ENCODE results near the gene FAM20A. TPM values are rescaled to one million over a fixed set of nuclear protein-coding genes. Genes with fewer than 3 reads are reported as not detected.

The FAM20A gene
- total and polyA plus RNA-seq, 4 donors: 69.7 to 101 (median 79.0) TPM

DNA sequence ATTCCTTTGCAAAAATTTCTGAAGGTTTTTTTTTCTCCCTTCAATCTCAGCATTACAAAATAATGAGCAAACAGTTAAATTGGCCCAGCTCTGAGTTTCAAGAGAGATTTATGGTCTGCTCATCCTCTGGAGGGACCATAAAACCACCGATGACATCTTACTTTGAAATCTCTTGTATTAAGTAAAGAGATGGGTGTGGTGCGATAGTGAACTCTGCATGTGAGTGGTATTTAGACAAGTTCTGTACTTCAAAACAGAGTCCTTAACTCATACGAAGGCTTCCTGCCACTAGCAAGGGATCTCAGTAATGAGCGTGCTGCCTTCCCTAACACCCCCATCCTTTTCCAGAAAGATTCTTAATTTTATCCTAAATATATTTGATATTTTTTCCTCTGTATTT is 2.1 kb downstream of the FAM20A start:
- 50 to 65% methylated on average over 4 of the region's 4 CpGs for WGBS, 2 donors
- H3K27me3 ChIP-seq (ENCODE audit: control insufficient read depth in 3 of 3, insufficient read depth in 3 of 3, low read length in 2 of 3): peaks cover 0 to 33% (median 3%) of the 10 kb centered on the region in 3 donors
- no peak for ATAC-seq (ENCODE audit: insufficient read depth, low FRiP score)

DNA sequence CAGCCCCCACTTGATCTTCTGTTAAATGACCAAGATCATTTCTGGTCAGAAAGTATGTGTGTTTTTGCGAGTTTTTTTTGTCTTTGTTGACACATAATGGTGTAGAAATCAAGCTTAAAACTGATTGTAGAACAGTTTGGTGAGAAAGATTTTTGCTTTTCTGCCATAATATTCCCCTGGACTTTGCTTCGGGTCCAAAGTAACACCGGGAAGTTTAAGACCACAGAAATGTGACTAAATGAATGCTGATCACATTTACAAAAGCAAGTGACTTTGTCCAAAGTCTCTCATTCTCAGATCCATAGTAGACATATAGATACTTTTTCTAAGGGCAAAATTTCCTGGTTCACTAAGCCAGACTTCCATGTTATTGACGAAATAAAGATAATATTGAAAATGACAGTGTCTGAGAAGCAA is 2.6 kb downstream of the FAM20A start:
- Histone ChIP-seq H3K36me3 (ENCODE audit: control insufficient read depth in 4 of 4, insufficient read depth in 4 of 4, low read length in 4 of 4) (no peaks in the 10 kb centered on the region), H3K27me3 (ENCODE audit: control insufficient read depth in 3 of 3, insufficient read depth in 3 of 3, low read length in 2 of 3) (peaks cover 0 to 33% (median 3%) of the 10 kb centered on the region in 3 donors), H3K9ac (ENCODE audit: insufficient read depth in 1 of 2, low read length in 2 of 2) (no peak overlapping the region), H3K4me3 (no peak overlapping the region), H3K4me1 (ENCODE audit: control insufficient read depth in 5 of 5, insufficient read depth in 5 of 5, low read length in 5 of 5) (peaks cover under 1 to 14% (median 6%) of the 10 kb centered on the region in 5 donors), H3K27ac (ENCODE audit: low read depth in 1 of 2, low read length in 1 of 2) (no peak overlapping the region), H3K9me3 (ENCODE audit: control insufficient read depth in 4 of 4, insufficient read depth in 3 of 4, low read length in 3 of 4) (no peaks in the 10 kb centered on the region)
- TF ChIP-seq, protein P1, sequence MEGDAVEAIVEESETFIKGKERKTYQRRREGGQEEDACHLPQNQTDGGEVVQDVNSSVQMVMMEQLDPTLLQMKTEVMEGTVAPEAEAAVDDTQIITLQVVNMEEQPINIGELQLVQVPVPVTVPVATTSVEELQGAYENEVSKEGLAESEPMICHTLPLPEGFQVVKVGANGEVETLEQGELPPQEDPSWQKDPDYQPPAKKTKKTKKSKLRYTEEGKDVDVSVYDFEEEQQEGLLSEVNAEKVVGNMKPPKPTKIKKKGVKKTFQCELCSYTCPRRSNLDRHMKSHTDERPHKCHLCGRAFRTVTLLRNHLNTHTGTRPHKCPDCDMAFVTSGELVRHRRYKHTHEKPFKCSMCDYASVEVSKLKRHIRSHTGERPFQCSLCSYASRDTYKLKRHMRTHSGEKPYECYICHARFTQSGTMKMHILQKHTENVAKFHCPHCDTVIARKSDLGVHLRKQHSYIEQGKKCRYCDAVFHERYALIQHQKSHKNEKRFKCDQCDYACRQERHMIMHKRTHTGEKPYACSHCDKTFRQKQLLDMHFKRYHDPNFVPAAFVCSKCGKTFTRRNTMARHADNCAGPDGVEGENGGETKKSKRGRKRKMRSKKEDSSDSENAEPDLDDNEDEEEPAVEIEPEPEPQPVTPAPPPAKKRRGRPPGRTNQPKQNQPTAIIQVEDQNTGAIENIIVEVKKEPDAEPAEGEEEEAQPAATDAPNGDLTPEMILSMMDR (IDR thresholded peaks at IDR 0.05; ENCODE audit: control extremely low read depth, extremely low read depth): no peak
- ATAC-seq (ENCODE audit: insufficient read depth, low FRiP score) (no peak), DNase-seq (no peak)
- WGBS, 2 donors: 63 to 89% methylated on average over 4 of the region's 4 CpGs

More for the DNA sequence above, 2.1 kb downstream of the FAM20A start:
- TF ChIP-seq, protein P1 (IDR thresholded peaks at IDR 0.05; ENCODE audit: control extremely low read depth, extremely low read depth): no peak
- no peak for DNase-seq
- Histone ChIP-seq H3K27ac (ENCODE audit: low read depth in 1 of 2, low read length in 1 of 2) (no peak overlapping the region), H3K9me3 (ENCODE audit: control insufficient read depth in 4 of 4, insufficient read depth in 3 of 4, low read length in 3 of 4) (no peaks in the 10 kb centered on the region), H3K9ac (ENCODE audit: insufficient read depth in 1 of 2, low read length in 2 of 2) (no peak overlapping the region), H3K4me1 (ENCODE audit: control insufficient read depth in 5 of 5, insufficient read depth in 5 of 5, low read length in 5 of 5) (peaks cover 0 to 13% (median 5%) of the 10 kb centered on the region in 5 donors), H3K4me3 (no peak overlapping the region), H3K36me3 (ENCODE audit: control insufficient read depth in 4 of 4, insufficient read depth in 4 of 4, low read length in 4 of 4) (no peaks in the 10 kb centered on the region)

DNA sequence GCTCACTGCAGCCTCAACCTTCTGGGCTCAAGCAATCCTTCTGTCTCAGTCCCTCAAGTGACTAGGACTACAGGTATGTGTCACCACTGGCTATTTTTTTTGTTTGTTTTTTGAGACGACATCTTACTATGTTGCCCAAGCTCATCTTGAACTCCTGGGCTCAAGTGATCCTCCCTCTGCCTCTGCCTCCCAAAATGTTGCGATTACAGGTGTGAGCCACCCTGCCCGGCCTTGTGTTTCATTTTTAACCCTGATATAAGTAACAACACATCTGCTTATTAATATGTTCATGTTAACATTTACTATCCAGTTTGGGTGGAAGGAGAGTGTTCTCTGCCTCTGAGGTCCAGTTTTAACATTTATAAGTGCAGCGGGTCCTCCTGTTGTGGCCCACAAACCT is 3.1 kb downstream of the FAM20A start:
- H3K4me1 ChIP-seq (ENCODE audit: control insufficient read depth in 5 of 5, insufficient read depth in 5 of 5, low read length in 5 of 5): peaks cover 3 to 18% (median 6%) of the 10 kb centered on the region in 5 donors
- 77 to 91% methylated on average over 4 of the region's 4 CpGs for WGBS, 2 donors
- H3K27ac ChIP-seq (ENCODE audit: low read depth in 1 of 2, low read length in 1 of 2): no peak overlapping the region
- no peak for DNase-seq
- H3K4me3 ChIP-seq: no peak overlapping the region
- TF ChIP-seq, protein P1 (IDR thresholded peaks at IDR 0.05; ENCODE audit: control extremely low read depth, extremely low read depth): no peak
- H3K9me3 ChIP-seq (ENCODE audit: control insufficient read depth in 4 of 4, insufficient read depth in 3 of 4, low read length in 3 of 4): no peaks in the 10 kb centered on the region
- no peak overlapping the region for H3K9ac ChIP-seq (ENCODE audit: insufficient read depth in 1 of 2, low read length in 2 of 2)
- ATAC-seq (ENCODE audit: insufficient read depth, low FRiP score): no peak
- H3K27me3 ChIP-seq (ENCODE audit: control insufficient read depth in 3 of 3, insufficient read depth in 3 of 3, low read length in 2 of 3): peaks cover 0 to 33% (median 3%) of the 10 kb centered on the region in 3 donors
- no peaks in the 10 kb centered on the region for H3K36me3 ChIP-seq (ENCODE audit: control insufficient read depth in 4 of 4, insufficient read depth in 4 of 4, low read length in 4 of 4)

DNA sequence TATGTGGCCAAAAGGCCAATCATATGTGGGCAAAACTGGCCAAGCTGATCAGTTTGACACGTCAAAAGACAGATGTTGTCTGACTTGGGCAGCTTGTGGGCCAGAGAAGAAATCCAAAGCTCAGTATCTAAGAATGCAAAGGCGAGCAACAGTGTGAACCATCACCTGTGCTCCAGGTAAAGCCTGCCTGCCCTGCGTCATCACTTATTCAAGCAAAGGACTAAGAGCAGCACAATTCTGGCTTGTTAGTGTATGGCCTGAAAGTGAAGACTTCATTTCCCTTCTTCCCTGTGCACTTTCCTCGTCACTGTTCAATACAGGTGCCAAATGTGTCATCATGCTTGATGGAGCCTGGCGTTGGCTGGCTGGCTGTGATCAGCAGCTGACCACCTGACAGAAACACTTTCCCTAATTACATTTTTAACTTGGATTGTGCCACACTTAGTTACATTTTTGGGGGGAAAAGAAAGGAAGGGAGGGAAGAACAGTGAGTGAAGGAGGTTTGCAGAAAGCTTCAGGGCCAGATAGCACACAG is 4.7 kb downstream of the FAM20A start:
- TF ChIP-seq, protein P1 (IDR thresholded peaks at IDR 0.05; ENCODE audit: control extremely low read depth, extremely low read depth): no peak
- DNase-seq (no peak), ATAC-seq (ENCODE audit: insufficient read depth, low FRiP score) (no peak)
- no peak overlapping the region for H3K9ac ChIP-seq (ENCODE audit: insufficient read depth in 1 of 2, low read length in 2 of 2)
- peaks cover 0 to 17% (median 3%) of the 10 kb centered on the region in 3 donors for H3K27me3 ChIP-seq (ENCODE audit: control insufficient read depth in 3 of 3, insufficient read depth in 3 of 3, low read length in 2 of 3)
- no peak overlapping the region for H3K27ac ChIP-seq (ENCODE audit: low read depth in 1 of 2, low read length in 1 of 2)
- no peaks in the 10 kb centered on the region for H3K9me3 ChIP-seq (ENCODE audit: control insufficient read depth in 4 of 4, insufficient read depth in 3 of 4, low read length in 3 of 4)
- H3K4me3 ChIP-seq: no peak overlapping the region
- no peaks in the 10 kb centered on the region for H3K36me3 ChIP-seq (ENCODE audit: control insufficient read depth in 4 of 4, insufficient read depth in 4 of 4, low read length in 4 of 4)
- peaks cover 3 to 22% (median 6%) of the 10 kb centered on the region in 5 donors for H3K4me1 ChIP-seq (ENCODE audit: control insufficient read depth in 5 of 5, insufficient read depth in 5 of 5, low read length in 5 of 5)
- WGBS, 2 donors: 77 to 84% methylated on average over 5 of the region's 5 CpGs
